ENCODE data around the gene BAZ1B.

- no peak for TF ChIP-seq CTCF (IDR thresholded peaks at IDR 0.05; ENCODE audit: low read depth, low read length)
- TF ChIP-seq POLR2A (IDR thresholded peaks at IDR 0.05; ENCODE audit: extremely low read depth, insufficient read length), result no peak
- no peak for TF ChIP-seq MAX (IDR thresholded peaks at IDR 0.05; ENCODE audit: low read depth, low read length)
- no peak for TF ChIP-seq MYC (IDR thresholded peaks at IDR 0.05; ENCODE audit: low read depth, low read length)
These were observed 56.0 kb downstream of the BAZ1B start for GRCh38 chr7:73466112-73466511.
